DND-41 (cell line): ENCODE results near the gene CDK17.

Source experiments
- ATAC-seq: fragments of 200-7000 bp; cut with Tn5 transposase; 3 replicates; pipeline ENCODE4 v1.9.1; 2021; ENCODE audit warnings: low read depth; ENCODE audit not compliant: insufficient read depth
- DNase-seq: peaks from one replicate; pipeline ENCODE4 v3.0.0-alpha.2; 2020
- H2AFZ ChIP-seq: 2 replicates; pipeline ENCODE4 v1.6.0; 2012; ENCODE audit warnings: low read depth, low read length
- H3K27ac ChIP-seq: 2 replicates; pipeline ENCODE4 v1.5.1; 2012; ENCODE audit warnings: low read length, inconsistent platforms
- H3K27me3 ChIP-seq: fragments of 200-600 bp; sonication (generic); 2 replicates; pipeline ENCODE4 v1.6.0; 2012; ENCODE audit warnings: low read length, mild to moderate bottlenecking, inconsistent platforms; ENCODE audit not compliant: insufficient read depth, poor library complexity
- H3K36me3 ChIP-seq: 2 replicates; pipeline ENCODE4 v1.5.1; 2012; ENCODE audit warnings: low read length, inconsistent platforms; ENCODE audit not compliant: insufficient read depth
- H3K4me1 ChIP-seq: 2 replicates; pipeline ENCODE4 v1.5.1; 2012; ENCODE audit warnings: mild to moderate bottlenecking, low read length; ENCODE audit not compliant: insufficient read depth
- H3K4me2 ChIP-seq: 2 replicates; pipeline ENCODE4 v1.6.0; 2012; ENCODE audit warnings: mild to moderate bottlenecking, moderate library complexity, low read length, inconsistent platforms; ENCODE audit not compliant: insufficient read depth
- H3K4me3 ChIP-seq, 2 experiments: fragments of 200-600 bp in 1 of 2; shearing (Covaris generic) in 1 of 2; 2 replicates each; pipeline ENCODE4 v1.5.1; 2012 to 2016; ENCODE audit warnings: inconsistent platforms in 2 of 2, low read length in 2 of 2, mild to moderate bottlenecking in 2 of 2, low read depth in 1 of 2, moderate library complexity in 1 of 2
- H3K79me2 ChIP-seq: 2 replicates; pipeline ENCODE4 v1.6.0; 2012; ENCODE audit warnings: low read length, inconsistent platforms; ENCODE audit not compliant: insufficient read depth
- H3K9ac ChIP-seq: 2 replicates; pipeline ENCODE4 v1.6.0; 2012; ENCODE audit warnings: low read depth, mild to moderate bottlenecking, inconsistent platforms, low read length, moderate library complexity
- H3K9me3 ChIP-seq: 2 replicates; pipeline ENCODE4 v1.5.1; 2012; ENCODE audit warnings: low read length, moderate library complexity, mild to moderate bottlenecking, inconsistent platforms; ENCODE audit not compliant: insufficient read depth, severe bottlenecking
- H4K20me1 ChIP-seq: 2 replicates; pipeline ENCODE4 v1.6.0; 2012; ENCODE audit warnings: low read length; ENCODE audit not compliant: insufficient read depth
- CTCF ChIP-seq: IDR thresholded peaks from 2 replicates; pipeline ENCODE4 v1.5.1; 2012; ENCODE audit warnings: borderline replicate concordance, low read length, moderate library complexity, mild to moderate bottlenecking; ENCODE audit not compliant: poor library complexity, severe bottlenecking; ENCODE audit errors: extremely low read depth
- EZH2 ChIP-seq: IDR thresholded peaks from 3 replicates; pipeline ENCODE4 v1.6.1; 2012; ENCODE audit warnings: borderline replicate concordance, low read depth, mild to moderate bottlenecking, moderate library complexity, low read length, inconsistent platforms; ENCODE audit not compliant: severe bottlenecking

The CDK17 gene

GRCh38 chr12:96237035-96237434, 163.2 kb downstream of the CDK17 start:
- Histone ChIP-seq H2AFZ (no peak overlapping the region), H3K36me3 (no peaks in the 10 kb centered on the region), H3K27me3 (no peaks in the 10 kb centered on the region), H3K79me2 (no peaks in the 10 kb centered on the region), H4K20me1 (peaks cover 21% of the 10 kb centered on the region), H3K4me1 (peaks cover 11% of the 10 kb centered on the region), H3K4me2 (no peak overlapping the region), H3K27ac (peak overlapping the region; percentile 9; the same call in 1 of the 2 replicates), H3K9ac (no peak overlapping the region), H3K4me3 (no peak overlapping the region), H3K9me3 (no peaks in the 10 kb centered on the region)
- TF ChIP-seq EZH2 (no peak), CTCF (no peak)
- DNase-seq: no peak
- ATAC-seq: no peak

- H3K36me3 ChIP-seq: no peaks in the 10 kb centered on the region
- no peak overlapping the region for H3K9ac ChIP-seq
- peak; percentile 62 for DNase-seq
- peak; percentile 79 for ATAC-seq
- no peak overlapping the region for H3K4me3 ChIP-seq
- no peaks in the 10 kb centered on the region for H3K79me2 ChIP-seq
- H3K4me1 ChIP-seq: peaks cover 11% of the 10 kb centered on the region
- TF ChIP-seq CTCF (peak; percentile 29), EZH2 (no peak)
- no peak overlapping the region for H2AFZ ChIP-seq
- no peaks in the 10 kb centered on the region for H3K9me3 ChIP-seq
- H4K20me1 ChIP-seq: peaks cover 21% of the 10 kb centered on the region
- no peaks in the 10 kb centered on the region for H3K27me3 ChIP-seq
- H3K4me2 ChIP-seq: no peak overlapping the region
- H3K27ac ChIP-seq: peak overlapping the region; percentile 9; the same call in 1 of the 2 replicates
Observed at GRCh38 chr12:96236221-96236822, 163.9 kb downstream of the CDK17 start.

- H3K9me3 ChIP-seq: no peaks in the 10 kb centered on the region
- H3K36me3 ChIP-seq: no peaks in the 10 kb centered on the region
- H3K4me1 ChIP-seq: peaks cover 11% of the 10 kb centered on the region
- H3K9ac ChIP-seq: no peak overlapping the region
- DNase-seq (no peak), ATAC-seq (no peak)
- H3K27ac ChIP-seq: no peak overlapping the region
- TF ChIP-seq CTCF (no peak), EZH2 (no peak)
- H4K20me1 ChIP-seq: peaks cover 18% of the 10 kb centered on the region
- H2AFZ ChIP-seq: no peak overlapping the region
- no peaks in the 10 kb centered on the region for H3K79me2 ChIP-seq
- no peaks in the 10 kb centered on the region for H3K27me3 ChIP-seq
- H3K4me3 ChIP-seq: no peak overlapping the region
- H3K4me2 ChIP-seq: no peak overlapping the region
Observed at GRCh38 chr12:96235484-96235826, 164.8 kb downstream of the CDK17 start.
